Inflammatory macrophage treated with lipopolysaccharide for 4 hours (primary cell): ENCODE measurements around the gene DOCK10.
A peak's percentile ranks its signal among the peaks of the same experiment; 100 is the strongest.

Source experiments
- DNase-seq: peaks from one replicate; pipeline ENCODE4 v3.0.0-alpha.2; 2020

Gene DOCK10

GRCh38 chr2:224753743-224754540, 288.3 kb downstream of the DOCK10 start:
- DNase-seq = no peak

- no peak for DNase-seq
Measured at GRCh38 chr2:224751996-224752698, 290.1 kb downstream of the DOCK10 start.

DNA sequence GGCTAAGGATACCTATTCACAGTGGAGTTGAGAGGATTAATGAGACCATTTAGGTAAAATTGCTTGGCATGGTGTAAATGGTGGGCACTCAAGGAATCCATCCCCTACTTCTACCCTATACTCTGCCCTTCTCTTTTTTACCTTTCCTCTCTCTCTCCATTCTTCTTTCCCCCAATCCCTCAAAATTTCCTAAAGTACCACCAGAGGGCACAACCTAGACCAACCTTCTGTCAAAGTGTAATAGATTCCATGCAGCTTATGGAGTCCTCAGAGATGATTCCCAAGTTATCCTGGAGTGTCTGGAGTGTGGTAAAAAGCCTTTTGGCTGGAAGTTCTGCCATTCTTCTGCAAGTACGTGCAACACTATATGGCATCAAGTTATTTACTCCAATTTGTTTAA, 293.1 kb downstream of the DOCK10 start:
- no peak for DNase-seq

GRCh38 chr2:224747765-224748164, 294.5 kb downstream of the DOCK10 start:
- DNase-seq = no peak

GRCh38 chr2:224736227-224736626, 306.0 kb downstream of the DOCK10 start:
- DNase-seq = no peak

DNA sequence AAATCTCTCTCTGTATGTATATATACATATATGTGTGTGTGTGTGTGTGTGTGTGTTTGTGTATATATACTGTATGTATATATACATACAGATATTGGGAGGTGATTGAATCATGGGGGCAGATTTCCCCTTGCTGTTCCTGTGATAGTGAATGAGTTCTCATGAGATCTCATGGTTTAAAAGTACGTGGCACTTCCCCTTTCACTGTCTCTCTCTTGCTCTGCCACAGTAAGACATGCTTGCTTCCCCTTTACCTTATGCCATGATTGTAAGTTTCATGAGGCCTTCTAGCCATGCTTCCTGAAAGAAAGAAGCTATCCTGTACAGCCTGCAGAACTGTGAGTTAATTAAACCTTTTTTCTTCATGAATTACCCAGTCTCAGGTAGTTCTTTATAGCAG, 307.3 kb downstream of the DOCK10 start:
- no peak for DNase-seq

GRCh38 chr2:224731665-224732064, 310.6 kb downstream of the DOCK10 start:
- no peak for DNase-seq

DNA sequence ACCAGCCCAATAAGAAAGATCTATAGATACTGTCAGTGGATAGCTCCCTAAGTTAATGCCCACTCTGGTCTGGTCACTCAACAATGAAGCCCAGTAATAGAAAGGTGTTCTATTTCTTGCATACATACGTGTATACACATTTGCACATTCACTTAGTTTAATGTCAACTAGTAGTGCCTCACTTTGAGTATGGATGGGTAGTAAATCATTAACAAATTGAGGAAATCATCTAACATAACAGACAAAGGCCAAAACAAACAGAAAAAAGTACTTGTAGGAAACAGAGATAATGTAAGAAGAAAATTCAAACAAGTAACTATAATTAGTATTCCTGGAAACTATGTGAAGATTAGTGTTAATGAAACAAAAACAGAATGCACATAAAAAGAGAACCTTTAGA, 312.8 kb downstream of the DOCK10 start:
- DNase-seq = no peak

DNA sequence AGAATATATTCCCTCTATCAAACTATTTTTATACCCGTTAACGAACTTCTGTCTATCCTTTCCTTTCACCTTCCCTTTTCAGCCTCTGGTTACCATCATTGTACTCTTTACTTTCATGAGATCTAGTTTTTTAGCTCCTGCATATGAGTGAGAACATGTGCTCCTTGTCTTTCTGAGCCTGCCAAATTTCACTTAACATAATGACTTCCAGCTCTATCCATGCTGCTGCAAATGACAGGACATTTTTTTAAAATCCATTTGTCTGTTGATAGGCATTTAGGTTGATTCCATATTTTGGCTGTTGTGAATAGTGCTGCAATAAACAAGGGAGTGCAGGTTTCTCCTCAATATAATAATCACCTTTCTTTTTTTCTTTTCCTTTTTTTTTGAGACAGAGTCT, 317.9 kb downstream of the DOCK10 start:
- DNase-seq = no peak

- DNase-seq = peak; percentile 33
Measured at GRCh38 chr2:224723586-224724217, 318.6 kb downstream of the DOCK10 start.

DNA sequence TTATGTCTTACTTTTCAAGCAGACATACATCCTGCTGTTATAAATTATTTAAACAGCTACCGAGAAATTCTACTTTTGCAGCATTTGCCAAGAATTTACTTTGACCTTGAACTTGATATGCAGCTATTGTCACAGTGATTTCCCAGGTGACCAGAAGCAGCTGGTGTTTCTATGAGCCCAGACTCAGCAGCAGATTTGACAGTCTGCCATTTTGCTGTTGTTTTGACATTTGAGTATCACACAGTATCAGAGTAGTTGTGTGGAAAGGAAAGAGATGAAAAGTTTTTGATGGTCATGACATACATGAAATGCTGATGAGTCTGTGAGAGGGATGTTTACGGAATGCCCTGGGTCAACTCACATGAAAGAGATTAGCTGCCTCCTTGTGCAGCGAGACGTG, 319.5 kb downstream of the DOCK10 start:
- no peak for DNase-seq

DNA sequence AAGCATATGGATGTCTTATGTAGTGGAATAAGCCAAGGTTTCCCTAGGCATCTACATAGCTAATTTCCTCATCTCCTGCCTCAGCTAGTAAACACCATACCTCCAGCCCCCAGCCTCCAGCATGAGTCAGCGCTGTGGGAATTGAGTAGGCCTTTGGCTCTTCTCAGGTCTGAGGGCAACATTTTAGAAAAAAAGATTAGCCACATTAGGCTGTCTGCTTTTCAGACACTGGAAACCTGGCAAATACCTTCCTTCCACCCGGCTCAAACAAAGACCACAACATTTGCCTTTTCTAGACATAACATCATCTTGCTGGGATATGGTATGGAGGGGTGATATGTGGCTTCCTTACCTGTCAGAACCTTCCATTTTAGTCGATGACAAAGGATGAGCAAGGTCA, 320.0 kb downstream of the DOCK10 start:
- no peak for DNase-seq

DNA sequence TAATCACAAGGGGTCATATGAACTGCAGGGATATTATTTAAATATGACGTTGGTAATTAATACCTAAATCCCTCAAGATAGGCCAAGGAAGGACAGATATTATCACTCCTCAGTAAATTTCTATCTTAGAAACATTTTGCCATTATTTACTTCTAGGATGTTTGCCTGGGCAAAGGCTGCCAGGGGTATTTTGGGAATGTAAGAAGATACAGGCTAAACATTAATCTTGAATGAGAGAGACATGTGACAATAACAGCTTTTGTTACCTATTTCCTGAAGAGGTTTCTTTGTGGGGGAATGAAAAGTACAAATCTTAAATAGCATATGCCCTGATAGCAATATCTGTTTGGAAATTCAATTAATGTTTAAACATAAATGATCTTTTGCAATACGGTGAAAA, 325.3 kb downstream of the DOCK10 start:
- no peak for DNase-seq

DNA sequence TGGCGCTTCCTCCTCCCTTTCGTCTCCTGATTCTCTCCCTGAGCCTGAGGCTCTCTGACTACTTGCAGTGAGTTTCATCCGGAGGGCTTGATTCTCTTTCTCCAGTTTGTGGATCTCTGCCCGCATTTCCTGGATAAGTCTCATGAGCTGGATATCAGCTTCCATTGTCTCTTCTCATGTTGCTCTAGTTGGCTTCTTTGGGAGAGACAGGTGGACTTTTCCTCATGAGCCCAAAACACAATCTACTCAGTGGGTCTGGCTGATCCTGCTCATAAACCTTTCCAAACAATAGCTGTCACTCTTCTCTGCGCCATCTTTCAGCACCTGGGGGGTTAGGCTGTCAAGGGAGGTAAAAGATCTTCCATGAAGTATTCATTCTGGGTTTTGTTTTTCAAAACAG, 326.1 kb downstream of the DOCK10 start, which contains the start of gene CCDC195:
Gene CCDC195 (minus strand): TSS at position 165 of the 400 bp plus-strand sequence. CDS start 0 bp downstream, at position 165.
- DNase-seq = no peak
